ENCODE results near the gene PARD3. TPM values are rescaled to one million over a fixed set of nuclear protein-coding genes. Genes with fewer than 3 reads are reported as not detected.

Gene PARD3
- total RNA-seq, 1 experiment from 2014 or later, result not detected

DNA sequence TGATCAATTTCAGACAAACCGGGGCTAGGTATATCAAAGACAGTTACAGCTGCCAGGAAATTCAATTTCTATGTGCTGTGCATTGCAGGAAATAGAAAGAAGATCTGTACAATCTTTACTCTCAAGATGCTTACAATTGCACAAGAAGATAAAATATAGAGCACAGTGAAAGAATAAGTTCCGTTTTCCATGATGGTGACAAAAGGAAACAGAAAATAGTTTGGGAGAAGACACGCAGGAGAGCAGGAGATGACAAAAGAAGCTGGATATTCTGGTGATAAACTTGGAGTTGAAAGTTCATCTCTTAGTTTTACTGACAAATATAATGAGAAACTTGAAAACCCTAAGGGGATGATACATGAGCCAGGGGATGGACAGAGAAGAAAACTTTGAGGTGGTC, 646.0 kb downstream of the PARD3 start:
- no peaks in the 10 kb centered on the region for H4K20me1 ChIP-seq (ENCODE audit: insufficient read depth, low read depth, low read length)
- H3K4me1 ChIP-seq (ENCODE audit: low read length), result no peaks in the 10 kb centered on the region
- no peak overlapping the region for H3K9ac ChIP-seq (ENCODE audit: low read length)
- H3K9me3 ChIP-seq (ENCODE audit: low read length), result no peaks in the 10 kb centered on the region
- no peak overlapping the region for H3K4me2 ChIP-seq (ENCODE audit: low read depth, low read length, poor library complexity, severe bottlenecking)
- H3K9me2 ChIP-seq (replicated peaks; ENCODE audit: insufficient read depth, low read length), result no peaks in the 10 kb centered on the region; the same call in 1 of the 2 replicates
- DNase-seq, result no peak
- no peaks in the 10 kb centered on the region for H3K36me3 ChIP-seq (ENCODE audit: insufficient read depth, low read length)
- H2AFZ ChIP-seq (ENCODE audit: low read length), result no peak overlapping the region
- H3K79me2 ChIP-seq (ENCODE audit: low read length), result no peaks in the 10 kb centered on the region
- no peaks in the 10 kb centered on the region for H3K27me3 ChIP-seq (ENCODE audit: low read length)
- no peak overlapping the region for H3K27ac ChIP-seq (ENCODE audit: low read length)
- H3K4me3 ChIP-seq (ENCODE audit: low read length), result no peak overlapping the region

DNA sequence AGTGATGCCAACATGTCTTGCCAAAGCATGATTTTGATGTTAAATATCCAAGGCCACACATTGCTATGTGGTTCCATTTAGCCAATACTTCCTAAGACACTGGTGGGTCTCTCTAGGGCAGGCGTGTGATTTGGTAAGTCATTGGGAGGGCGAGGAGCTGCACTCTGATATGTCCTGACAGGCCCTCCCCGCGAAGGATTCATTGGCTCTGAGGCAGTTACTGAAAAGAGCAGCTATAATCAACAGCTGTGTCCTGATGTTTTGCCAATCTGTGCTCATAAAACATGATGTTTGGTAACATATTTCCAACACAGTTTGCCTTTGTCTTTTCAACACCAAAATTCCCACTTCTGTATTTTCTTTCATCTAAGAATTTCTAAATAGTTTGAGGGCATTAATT, 646.7 kb downstream of the PARD3 start:
- Histone ChIP-seq H4K20me1 (ENCODE audit: insufficient read depth, low read depth, low read length) (no peaks in the 10 kb centered on the region), H3K4me3 (ENCODE audit: low read length) (no peak overlapping the region), H3K4me1 (ENCODE audit: low read length) (no peaks in the 10 kb centered on the region), H3K9ac (ENCODE audit: low read length) (no peak overlapping the region), H3K9me2 (replicated peaks; ENCODE audit: insufficient read depth, low read length) (no peaks in the 10 kb centered on the region; the same call in 1 of the 2 replicates), H3K27me3 (ENCODE audit: low read length) (no peaks in the 10 kb centered on the region), H3K79me2 (ENCODE audit: low read length) (no peaks in the 10 kb centered on the region), H3K27ac (ENCODE audit: low read length) (no peak overlapping the region), H3K36me3 (ENCODE audit: insufficient read depth, low read length) (no peaks in the 10 kb centered on the region), H3K4me2 (ENCODE audit: low read depth, low read length, poor library complexity, severe bottlenecking) (no peak overlapping the region), H3K9me3 (ENCODE audit: low read length) (no peaks in the 10 kb centered on the region), H2AFZ (ENCODE audit: low read length) (no peak overlapping the region)
- DNase-seq, result no peak

GRCh38 chr10:34166823-34167222, 648.3 kb downstream of the PARD3 start:
- Histone ChIP-seq H3K79me2 (ENCODE audit: low read length) (no peaks in the 10 kb centered on the region), H3K36me3 (ENCODE audit: insufficient read depth, low read length) (no peaks in the 10 kb centered on the region)
- DNase-seq, result no peak

GRCh38 chr10:34166354-34166753, 648.7 kb downstream of the PARD3 start:
- H3K9me3 ChIP-seq (ENCODE audit: low read length), result no peaks in the 10 kb centered on the region
- H3K79me2 ChIP-seq (ENCODE audit: low read length), result no peaks in the 10 kb centered on the region
- no peaks in the 10 kb centered on the region for H3K27me3 ChIP-seq (ENCODE audit: low read length)
- H2AFZ ChIP-seq (ENCODE audit: low read length), result no peak overlapping the region
- H3K9me2 ChIP-seq (replicated peaks; ENCODE audit: insufficient read depth, low read length), result no peaks in the 10 kb centered on the region; the same call in 1 of the 2 replicates
- no peaks in the 10 kb centered on the region for H3K36me3 ChIP-seq (ENCODE audit: insufficient read depth, low read length)
- H4K20me1 ChIP-seq (ENCODE audit: insufficient read depth, low read depth, low read length), result no peaks in the 10 kb centered on the region
- no peak for DNase-seq
- H3K4me2 ChIP-seq (ENCODE audit: low read depth, low read length, poor library complexity, severe bottlenecking), result no peak overlapping the region
- no peak overlapping the region for H3K27ac ChIP-seq (ENCODE audit: low read length)
- no peak overlapping the region for H3K4me3 ChIP-seq (ENCODE audit: low read length)
- no peak overlapping the region for H3K9ac ChIP-seq (ENCODE audit: low read length)
- H3K4me1 ChIP-seq (ENCODE audit: low read length), result no peaks in the 10 kb centered on the region

More at GRCh38 chr10:34166823-34167222, 648.3 kb downstream of the PARD3 start:
- Histone ChIP-seq H3K9ac (ENCODE audit: low read length) (no peak overlapping the region), H2AFZ (ENCODE audit: low read length) (no peak overlapping the region), H3K4me3 (ENCODE audit: low read length) (no peak overlapping the region), H3K9me3 (ENCODE audit: low read length) (no peaks in the 10 kb centered on the region), H3K27ac (ENCODE audit: low read length) (no peak overlapping the region), H3K27me3 (ENCODE audit: low read length) (no peaks in the 10 kb centered on the region), H3K9me2 (replicated peaks; ENCODE audit: insufficient read depth, low read length) (no peaks in the 10 kb centered on the region; the same call in 1 of the 2 replicates), H4K20me1 (ENCODE audit: insufficient read depth, low read depth, low read length) (no peaks in the 10 kb centered on the region), H3K4me2 (ENCODE audit: low read depth, low read length, poor library complexity, severe bottlenecking) (no peak overlapping the region), H3K4me1 (ENCODE audit: low read length) (no peaks in the 10 kb centered on the region)

DNA sequence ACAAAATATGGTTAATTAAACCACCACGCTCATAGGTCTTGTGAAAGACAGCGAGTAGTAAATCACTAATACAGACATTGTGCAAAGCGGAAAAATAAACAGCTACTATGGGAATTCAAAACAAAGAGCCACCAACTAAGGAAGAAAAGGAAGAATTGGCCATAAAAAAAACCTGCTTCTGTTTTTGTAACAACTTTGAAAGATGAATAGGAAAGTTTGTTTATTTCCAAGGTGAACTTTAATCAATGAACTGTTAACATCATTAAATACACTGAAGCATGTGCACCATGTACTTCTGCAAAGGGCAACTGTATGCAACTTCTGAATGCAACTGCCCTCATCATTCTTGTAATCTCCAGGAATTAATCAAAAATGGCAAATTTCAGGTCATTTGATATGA, 651.1 kb downstream of the PARD3 start:
- H2AFZ ChIP-seq (ENCODE audit: low read length), result no peak overlapping the region
- H3K79me2 ChIP-seq (ENCODE audit: low read length), result no peaks in the 10 kb centered on the region
- no peaks in the 10 kb centered on the region for H4K20me1 ChIP-seq (ENCODE audit: insufficient read depth, low read depth, low read length)
- DNase-seq, result no peak
- H3K4me1 ChIP-seq (ENCODE audit: low read length), result no peaks in the 10 kb centered on the region
- H3K4me2 ChIP-seq (ENCODE audit: low read depth, low read length, poor library complexity, severe bottlenecking), result no peak overlapping the region
- no peak overlapping the region for H3K4me3 ChIP-seq (ENCODE audit: low read length)
- no peak overlapping the region for H3K9ac ChIP-seq (ENCODE audit: low read length)
- no peaks in the 10 kb centered on the region for H3K27me3 ChIP-seq (ENCODE audit: low read length)
- H3K9me3 ChIP-seq (ENCODE audit: low read length), result no peaks in the 10 kb centered on the region
- H3K36me3 ChIP-seq (ENCODE audit: insufficient read depth, low read length), result no peaks in the 10 kb centered on the region
- H3K9me2 ChIP-seq (replicated peaks; ENCODE audit: insufficient read depth, low read length), result no peaks in the 10 kb centered on the region; the same call in 1 of the 2 replicates
- H3K27ac ChIP-seq (ENCODE audit: low read length), result no peak overlapping the region

DNA sequence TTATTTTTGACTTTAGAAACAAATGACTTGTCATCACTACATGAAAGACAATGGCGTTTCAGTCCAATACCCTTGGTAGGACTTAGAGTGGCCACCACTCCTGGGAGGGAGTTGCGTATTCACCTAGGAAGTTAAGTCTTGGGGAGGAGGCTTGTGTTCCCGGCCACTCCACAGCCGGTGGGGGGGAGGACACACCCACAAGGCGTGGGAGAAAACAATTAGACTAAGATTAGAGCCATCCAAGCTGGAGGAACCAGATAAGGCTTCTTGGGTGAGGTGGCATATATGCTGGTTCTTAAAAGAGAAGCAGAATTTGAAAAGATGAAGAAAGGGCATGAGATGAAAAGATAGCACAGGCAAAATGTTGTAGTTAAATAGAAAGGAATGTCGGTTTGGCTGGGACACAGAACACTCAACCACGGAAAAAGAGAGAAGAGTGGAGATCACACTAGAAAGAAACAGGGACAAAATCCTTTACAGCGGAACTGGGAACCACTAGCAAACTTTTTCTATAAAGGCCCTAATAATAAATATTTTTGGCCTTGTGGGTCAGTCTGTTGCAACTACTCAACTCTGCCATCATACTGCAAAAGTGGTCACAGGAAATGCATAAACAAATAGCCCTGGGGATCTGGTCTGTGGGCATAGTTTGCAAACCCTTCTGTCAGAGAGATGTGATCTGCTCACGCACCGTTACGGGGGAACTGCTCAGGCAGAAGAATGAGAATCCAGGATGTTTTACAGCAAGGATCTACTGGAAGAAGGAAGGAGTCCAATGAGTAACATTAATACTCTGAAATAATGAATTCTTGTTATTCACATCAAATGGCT, 651.8 kb downstream of the PARD3 start:
- Histone ChIP-seq H4K20me1 (ENCODE audit: insufficient read depth, low read depth, low read length) (no peaks in the 10 kb centered on the region), H3K9me2 (replicated peaks; ENCODE audit: insufficient read depth, low read length) (no peaks in the 10 kb centered on the region; the same call in 1 of the 2 replicates), H3K27me3 (ENCODE audit: low read length) (no peaks in the 10 kb centered on the region), H3K36me3 (ENCODE audit: insufficient read depth, low read length) (no peaks in the 10 kb centered on the region), H3K4me1 (ENCODE audit: low read length) (no peaks in the 10 kb centered on the region), H3K4me3 (ENCODE audit: low read length) (no peak overlapping the region), H3K79me2 (ENCODE audit: low read length) (no peaks in the 10 kb centered on the region), H3K27ac (ENCODE audit: low read length) (no peak overlapping the region), H3K9ac (ENCODE audit: low read length) (no peak overlapping the region), H3K9me3 (ENCODE audit: low read length) (no peaks in the 10 kb centered on the region), H2AFZ (ENCODE audit: low read length) (no peak overlapping the region), H3K4me2 (ENCODE audit: low read depth, low read length, poor library complexity, severe bottlenecking) (no peak overlapping the region)
- no peak for DNase-seq

- no peaks in the 10 kb centered on the region for H3K79me2 ChIP-seq (ENCODE audit: low read length)
- DNase-seq, result no peak
- H4K20me1 ChIP-seq (ENCODE audit: insufficient read depth, low read depth, low read length), result no peaks in the 10 kb centered on the region
- no peak overlapping the region for H2AFZ ChIP-seq (ENCODE audit: low read length)
- H3K27me3 ChIP-seq (ENCODE audit: low read length), result no peaks in the 10 kb centered on the region
- no peak overlapping the region for H3K4me3 ChIP-seq (ENCODE audit: low read length)
- no peak overlapping the region for H3K27ac ChIP-seq (ENCODE audit: low read length)
- H3K4me1 ChIP-seq (ENCODE audit: low read length), result no peaks in the 10 kb centered on the region
- H3K9ac ChIP-seq (ENCODE audit: low read length), result no peak overlapping the region
- no peaks in the 10 kb centered on the region; the same call in 1 of the 2 replicates for H3K9me2 ChIP-seq (replicated peaks; ENCODE audit: insufficient read depth, low read length)
- no peaks in the 10 kb centered on the region for H3K9me3 ChIP-seq (ENCODE audit: low read length)
- H3K4me2 ChIP-seq (ENCODE audit: low read depth, low read length, poor library complexity, severe bottlenecking), result no peak overlapping the region
- H3K36me3 ChIP-seq (ENCODE audit: insufficient read depth, low read length), result no peaks in the 10 kb centered on the region
These were observed 653.2 kb downstream of the PARD3 start for GRCh38 chr10:34161777-34162370.

DNA sequence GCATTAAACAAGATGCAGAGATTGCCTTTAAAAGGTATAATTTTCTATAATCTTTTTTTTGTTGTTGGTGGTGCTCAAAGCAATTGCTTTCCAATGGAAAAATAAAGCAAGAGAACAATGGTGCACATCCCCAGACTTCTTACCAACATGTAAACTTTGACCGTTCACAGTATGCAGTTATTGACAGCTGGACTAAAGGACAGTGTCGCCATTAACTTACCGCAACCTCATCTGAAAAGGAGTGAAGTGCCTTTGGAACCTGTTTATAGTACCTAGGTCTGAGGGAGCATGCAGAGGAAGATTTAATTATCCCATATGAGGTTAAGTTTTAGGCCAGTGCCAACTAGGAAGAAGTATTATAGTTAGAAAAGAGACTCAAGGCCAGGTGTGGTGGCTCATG, 654.5 kb downstream of the PARD3 start:
- Histone ChIP-seq H3K4me3 (ENCODE audit: low read length) (no peak overlapping the region), H3K79me2 (ENCODE audit: low read length) (no peaks in the 10 kb centered on the region), H3K9ac (ENCODE audit: low read length) (no peak overlapping the region), H3K9me2 (replicated peaks; ENCODE audit: insufficient read depth, low read length) (no peaks in the 10 kb centered on the region), H3K36me3 (ENCODE audit: insufficient read depth, low read length) (no peaks in the 10 kb centered on the region), H2AFZ (ENCODE audit: low read length) (no peak overlapping the region), H4K20me1 (ENCODE audit: insufficient read depth, low read depth, low read length) (no peaks in the 10 kb centered on the region), H3K9me3 (ENCODE audit: low read length) (no peaks in the 10 kb centered on the region), H3K27me3 (ENCODE audit: low read length) (no peaks in the 10 kb centered on the region), H3K4me1 (ENCODE audit: low read length) (no peaks in the 10 kb centered on the region), H3K27ac (ENCODE audit: low read length) (no peak overlapping the region), H3K4me2 (ENCODE audit: low read depth, low read length, poor library complexity, severe bottlenecking) (no peak overlapping the region)
- DNase-seq, result no peak
